RWPE2 (cell line): ENCODE data around the gene TMEM184C.

Experiments used
- ATAC-seq: fragments of 200-7000 bp; cut with Tn5 transposase; 3 replicates; pipeline ENCODE4 v1.9.1; 2021; ENCODE audit warnings: low read depth
- DNase-seq: peaks from one replicate; pipeline ENCODE4 v3.0.0-alpha.2; 2020; ENCODE audit warnings: low spot score
- H3K27ac ChIP-seq: fragments of 450-650 bp; 2 replicates; pipeline ENCODE4 v1.5.1; 2017; ENCODE audit warnings: mild to moderate bottlenecking; ENCODE audit not compliant: poor library complexity, severe bottlenecking
- H3K27me3 ChIP-seq: fragments of 250-450 bp; sonication (Bioruptor Pico); 2 replicates; pipeline ENCODE4 v1.5.1; 2021; ENCODE audit warnings: mild to moderate bottlenecking, moderate library complexity; ENCODE audit not compliant: insufficient read depth, poor library complexity, severe bottlenecking
- H3K36me3 ChIP-seq: fragments of 250-450 bp; sonication (Bioruptor Pico); 2 replicates; pipeline ENCODE4 v1.5.1; 2020; ENCODE audit warnings: low read depth, mild to moderate bottlenecking, moderate library complexity
- H3K4me1 ChIP-seq: fragments of 250-450 bp; sonication (Bioruptor Pico); 2 replicates; pipeline ENCODE4 v1.5.1; 2021; ENCODE audit warnings: mild to moderate bottlenecking, moderate library complexity; ENCODE audit not compliant: insufficient read depth, poor library complexity, severe bottlenecking
- H3K4me3 ChIP-seq: fragments of 250-450 bp; sonication (Bioruptor Pico); 2 replicates; pipeline ENCODE4 v1.5.1; 2021; ENCODE audit warnings: mild to moderate bottlenecking, moderate library complexity; ENCODE audit not compliant: severe bottlenecking
- H3K9me3 ChIP-seq: fragments of 250-450 bp; sonication (Bioruptor Pico); 2 replicates; pipeline ENCODE4 v1.5.1; 2021; ENCODE audit warnings: mild to moderate bottlenecking, moderate library complexity; ENCODE audit not compliant: severe bottlenecking
- TF ChIP-seq, protein P1 (sequence below): fragments of 450-650 bp; IDR thresholded peaks from one replicate; pipeline ENCODE4 v1.5.1; 2017; ENCODE audit warnings: mild to moderate bottlenecking, moderate library complexity; ENCODE audit not compliant: poor library complexity, severe bottlenecking

Gene TMEM184C

DNA sequence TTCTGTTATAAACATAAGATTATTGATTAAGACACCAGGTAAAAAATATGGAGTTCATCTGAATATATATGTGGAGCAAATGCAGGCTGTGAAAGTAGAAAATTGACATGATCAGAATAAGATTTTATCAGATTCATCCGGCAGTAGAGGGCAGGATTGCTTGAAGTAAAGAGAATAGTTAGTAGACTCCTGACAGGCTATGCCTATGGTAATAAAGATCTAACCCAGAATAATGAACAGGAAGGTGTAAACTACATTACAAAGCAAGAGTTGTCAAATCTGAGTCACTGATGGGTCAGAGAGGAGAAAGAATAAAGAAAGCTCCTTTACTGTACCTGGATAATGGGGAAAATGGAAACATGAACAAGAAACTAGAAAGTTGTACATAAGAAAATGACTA is 20.8 kb upstream of the TMEM184C start:
- Histone ChIP-seq H3K27me3 (no peaks in the 10 kb centered on the region), H3K36me3 (no peaks in the 10 kb centered on the region), H3K9me3 (no peaks in the 10 kb centered on the region), H3K4me3 (no peak overlapping the region), H3K27ac (peak overlapping the region; percentile 38), H3K4me1 (peaks cover 23% of the 10 kb centered on the region)
- no peak for DNase-seq
- TF ChIP-seq, protein P1, sequence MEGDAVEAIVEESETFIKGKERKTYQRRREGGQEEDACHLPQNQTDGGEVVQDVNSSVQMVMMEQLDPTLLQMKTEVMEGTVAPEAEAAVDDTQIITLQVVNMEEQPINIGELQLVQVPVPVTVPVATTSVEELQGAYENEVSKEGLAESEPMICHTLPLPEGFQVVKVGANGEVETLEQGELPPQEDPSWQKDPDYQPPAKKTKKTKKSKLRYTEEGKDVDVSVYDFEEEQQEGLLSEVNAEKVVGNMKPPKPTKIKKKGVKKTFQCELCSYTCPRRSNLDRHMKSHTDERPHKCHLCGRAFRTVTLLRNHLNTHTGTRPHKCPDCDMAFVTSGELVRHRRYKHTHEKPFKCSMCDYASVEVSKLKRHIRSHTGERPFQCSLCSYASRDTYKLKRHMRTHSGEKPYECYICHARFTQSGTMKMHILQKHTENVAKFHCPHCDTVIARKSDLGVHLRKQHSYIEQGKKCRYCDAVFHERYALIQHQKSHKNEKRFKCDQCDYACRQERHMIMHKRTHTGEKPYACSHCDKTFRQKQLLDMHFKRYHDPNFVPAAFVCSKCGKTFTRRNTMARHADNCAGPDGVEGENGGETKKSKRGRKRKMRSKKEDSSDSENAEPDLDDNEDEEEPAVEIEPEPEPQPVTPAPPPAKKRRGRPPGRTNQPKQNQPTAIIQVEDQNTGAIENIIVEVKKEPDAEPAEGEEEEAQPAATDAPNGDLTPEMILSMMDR: peak; percentile 32
- peak; percentile 53 for ATAC-seq

DNA sequence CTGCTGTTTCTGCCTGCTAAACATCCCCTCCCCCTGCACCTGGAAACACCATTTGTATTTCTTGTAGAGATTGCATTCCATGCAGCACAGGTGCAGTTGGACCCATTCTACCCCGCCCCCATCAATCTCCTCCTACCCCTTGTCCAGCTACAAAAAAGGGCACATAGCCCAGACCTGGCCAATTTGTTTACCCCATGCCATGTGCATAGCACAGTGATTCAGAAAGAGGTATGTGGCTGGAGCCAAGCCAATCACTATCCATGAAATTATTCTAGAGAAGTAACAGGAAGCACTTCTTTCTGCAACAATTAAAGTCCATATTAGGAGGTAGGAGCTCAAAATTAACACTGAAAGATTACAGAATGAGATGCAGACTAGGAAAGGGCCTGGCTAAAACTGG is 20.2 kb upstream of the TMEM184C start:
- TF ChIP-seq, protein P1: no peak
- Histone ChIP-seq H3K27me3 (no peaks in the 10 kb centered on the region), H3K27ac (peak overlapping the region; percentile 38), H3K4me3 (no peak overlapping the region), H3K4me1 (peaks cover 23% of the 10 kb centered on the region), H3K9me3 (no peaks in the 10 kb centered on the region), H3K36me3 (no peaks in the 10 kb centered on the region)
- ATAC-seq (peak; percentile 93), DNase-seq (peak; percentile 77)

DNA sequence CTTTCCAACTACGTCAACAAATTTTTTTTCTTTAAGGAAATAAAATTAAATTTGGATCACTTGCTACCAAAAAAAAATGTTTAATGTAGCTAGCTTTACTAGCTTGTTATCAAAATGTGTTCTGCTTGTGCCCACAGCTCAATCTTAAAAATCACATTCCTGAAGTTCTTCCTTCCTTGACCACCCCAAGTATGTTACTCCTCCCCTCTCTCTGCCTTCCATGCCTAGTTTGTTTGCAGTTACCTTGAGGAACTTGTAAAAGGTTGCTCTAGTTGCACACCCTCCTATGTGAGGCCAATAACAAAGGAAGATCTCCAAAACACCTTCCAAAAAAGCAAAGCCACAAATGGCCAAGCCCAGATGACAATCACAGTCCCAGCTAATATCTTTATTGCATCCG is 19.6 kb upstream of the TMEM184C start:
- TF ChIP-seq, protein P1: no peak
- Histone ChIP-seq H3K4me3 (no peak overlapping the region), H3K27ac (peak overlapping the region; percentile 38), H3K27me3 (no peaks in the 10 kb centered on the region), H3K4me1 (peaks cover 23% of the 10 kb centered on the region), H3K9me3 (no peaks in the 10 kb centered on the region), H3K36me3 (no peaks in the 10 kb centered on the region)
- ATAC-seq (no peak), DNase-seq (no peak)

DNA sequence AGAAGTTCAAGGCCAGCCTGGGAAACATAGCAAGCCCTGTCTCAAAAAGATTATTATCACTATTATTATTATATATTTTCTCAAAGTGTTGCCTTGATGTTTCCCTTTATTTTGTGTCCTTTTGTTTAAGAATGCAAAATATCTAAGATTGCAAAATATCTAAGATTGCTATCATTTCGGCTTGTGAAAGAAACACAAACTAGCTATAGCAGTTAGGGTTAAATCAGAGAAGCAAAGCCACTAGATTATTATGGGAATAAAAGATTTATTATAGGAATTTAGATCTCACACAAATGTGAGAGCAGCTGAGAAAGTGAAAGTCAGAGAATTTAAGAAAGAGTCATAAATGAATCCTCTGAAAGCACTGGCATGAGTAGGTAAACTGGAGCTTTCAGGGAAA is 18.0 kb upstream of the TMEM184C start:
- Histone ChIP-seq H3K27ac (no peak overlapping the region), H3K4me3 (no peak overlapping the region), H3K27me3 (no peaks in the 10 kb centered on the region), H3K4me1 (peaks cover 23% of the 10 kb centered on the region), H3K36me3 (no peaks in the 10 kb centered on the region), H3K9me3 (no peaks in the 10 kb centered on the region)
- ATAC-seq (no peak), DNase-seq (no peak)
- TF ChIP-seq, protein P1: no peak

DNA sequence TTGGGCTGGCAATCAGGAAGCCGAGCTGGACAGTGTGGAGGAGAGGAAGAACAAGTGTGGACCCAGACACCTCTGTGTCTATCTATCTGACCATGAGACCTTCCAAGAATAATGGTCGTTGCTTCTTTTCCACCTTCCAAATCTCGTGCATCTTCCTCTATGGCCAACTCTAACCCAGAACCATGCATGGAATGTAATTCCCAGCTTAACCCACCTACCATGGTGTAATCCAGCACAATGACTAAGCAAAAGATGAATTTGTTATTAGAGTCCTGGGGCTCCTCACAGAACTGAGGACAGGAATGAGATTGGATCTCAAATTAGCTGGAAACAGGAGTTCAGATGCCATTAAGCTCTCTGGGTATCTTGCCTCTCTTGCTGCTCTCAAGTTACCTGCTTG is 17.4 kb upstream of the TMEM184C start:
- Histone ChIP-seq H3K36me3 (no peaks in the 10 kb centered on the region), H3K4me1 (peaks cover 23% of the 10 kb centered on the region), H3K27me3 (no peaks in the 10 kb centered on the region), H3K4me3 (no peak overlapping the region), H3K27ac (no peak overlapping the region), H3K9me3 (no peaks in the 10 kb centered on the region)
- DNase-seq (no peak), ATAC-seq (no peak)
- TF ChIP-seq, protein P1: no peak
